ENCODE data around the gene PDE9A. TPM values are rescaled to one million over a fixed set of nuclear protein-coding genes. Genes with fewer than 3 reads are reported as not detected.

PDE9A gene
- total and polyA plus RNA-seq, 2 donors (not counting 3 experiments of a cell fraction or from before 2014, with no cell fraction given): 0.28 to 2.2 TPM

DNA sequence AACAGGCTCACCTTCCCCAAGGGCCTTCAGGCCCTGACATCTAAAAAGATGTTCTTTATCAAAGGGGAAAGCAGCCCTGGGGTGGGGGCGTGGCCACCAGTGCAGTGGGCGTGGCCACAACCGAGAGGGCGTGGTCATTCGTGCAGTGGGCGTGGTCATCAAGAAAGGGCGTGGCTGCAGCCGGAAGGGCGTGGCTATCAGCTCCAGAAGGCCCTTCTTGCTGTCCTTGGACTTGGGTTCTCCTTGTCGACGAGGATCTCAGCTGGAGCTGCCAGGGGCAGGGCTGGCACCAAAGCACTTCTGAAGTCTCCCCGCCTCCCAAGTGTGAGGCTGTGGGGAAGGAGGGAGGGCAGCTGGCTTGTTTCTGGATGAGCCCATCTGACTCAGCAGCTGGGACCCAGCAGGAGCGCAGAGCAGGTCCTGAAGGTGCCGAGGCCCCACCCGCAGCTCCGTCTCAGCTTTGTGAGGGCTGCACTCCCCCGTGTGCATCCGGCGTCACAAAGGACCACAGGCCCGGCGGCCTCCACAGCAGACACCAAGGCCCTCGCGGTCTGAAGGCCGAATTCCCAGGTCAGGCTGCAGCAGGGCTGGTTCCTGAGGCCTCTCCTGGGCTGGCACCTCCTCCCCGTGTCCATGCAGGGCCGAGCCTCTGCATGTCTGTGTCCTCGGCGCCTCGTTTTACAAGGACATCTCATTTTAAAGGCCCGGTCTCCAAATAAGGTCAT lies 12.8 kb downstream of the PDE9A start:
- no peak for FAIRE-seq

More for the DNA sequence above, 12.8 kb downstream of the PDE9A start:
- dilution Hi-C loops (cut with MboI; ENCODE audit: extremely low pct_ligation_motif_present, low sequenced_read_pairs) (no loop called here), intact Hi-C loops (cut with micrococcal nuclease) (no loop called here)
- ChIA-PET CTCF (no interaction called here), POLR2A (no interaction called here)
- Histone ChIP-seq H3K9ac (replicated peaks; ENCODE audit: extremely low read depth, insufficient read depth, low read length) (no peak overlapping the region), H3K9me3 (replicated peaks; ENCODE audit: control insufficient read depth, insufficient read depth, low read length) (no peaks in the 10 kb centered on the region), H4K20me1 (replicated peaks; ENCODE audit: control insufficient read depth, extremely low read depth, insufficient read depth, low read length) (no peaks in the 10 kb centered on the region), H3K4me1 (ENCODE audit: control insufficient read depth, extremely low read depth, insufficient read depth, low read length) (no peaks in the 10 kb centered on the region), H3K36me3 (ENCODE audit: control insufficient read depth in 2 of 2, extremely low read depth in 1 of 2, insufficient read depth in 2 of 2, low read length in 2 of 2) (no peaks in the 10 kb centered on the region), H3K27ac (ENCODE audit: insufficient read depth, low read depth, low read length) (no peak overlapping the region), H3K27me3 (ENCODE audit: control insufficient read depth in 2 of 2, insufficient read depth in 2 of 2, low read length in 2 of 2) (no peaks in the 10 kb centered on the region), H3K9me1 (replicated peaks; ENCODE audit: control insufficient read depth, extremely low read depth, insufficient read depth, low read length) (no peaks in the 10 kb centered on the region), H3K4me3 (replicated peaks in 1 of 3; ENCODE audit: insufficient read depth in 1 of 3, low read depth in 1 of 3, low read length in 3 of 3) (no peak overlapping the region), H3K4me2 (ENCODE audit: insufficient read depth, low read length) (no peak overlapping the region), H2AFZ (ENCODE audit: low read depth, low read length) (no peak overlapping the region), H3K79me2 (ENCODE audit: control insufficient read depth, insufficient read depth, low read length) (no peaks in the 10 kb centered on the region)
- no peak for DNase-seq (ENCODE audit: low read depth, low spot score)
- BruUV-seq (replicated peaks): no TSS peak
- TF ChIP-seq GATA2 (IDR thresholded peaks at IDR 0.05; ENCODE audit: insufficient read depth, insufficient read length, low read depth, low read length) (no peak), EZH2 (IDR thresholded peaks at IDR 0.05; ENCODE audit: borderline replicate concordance, low read depth, low read length, severe bottlenecking) (no peak), JUN (IDR thresholded peaks at IDR 0.05; ENCODE audit: borderline replicate concordance, insufficient read depth, insufficient read length, low read depth) (no peak), POLR2AphosphoS5 (IDR thresholded peaks at IDR 0.05; ENCODE audit: insufficient read depth, low read depth, low read length) (no peak), MYC (IDR thresholded peaks at IDR 0.05; ENCODE audit: low read depth, low read length) (no peak), POLR2A (IDR thresholded peaks at IDR 0.05; ENCODE audit: low read depth, low read length) (no peak), FOS (IDR thresholded peaks at IDR 0.05; ENCODE audit: borderline replicate concordance, insufficient read depth, low read length) (no peak)
- TF ChIP-seq, protein P1, sequence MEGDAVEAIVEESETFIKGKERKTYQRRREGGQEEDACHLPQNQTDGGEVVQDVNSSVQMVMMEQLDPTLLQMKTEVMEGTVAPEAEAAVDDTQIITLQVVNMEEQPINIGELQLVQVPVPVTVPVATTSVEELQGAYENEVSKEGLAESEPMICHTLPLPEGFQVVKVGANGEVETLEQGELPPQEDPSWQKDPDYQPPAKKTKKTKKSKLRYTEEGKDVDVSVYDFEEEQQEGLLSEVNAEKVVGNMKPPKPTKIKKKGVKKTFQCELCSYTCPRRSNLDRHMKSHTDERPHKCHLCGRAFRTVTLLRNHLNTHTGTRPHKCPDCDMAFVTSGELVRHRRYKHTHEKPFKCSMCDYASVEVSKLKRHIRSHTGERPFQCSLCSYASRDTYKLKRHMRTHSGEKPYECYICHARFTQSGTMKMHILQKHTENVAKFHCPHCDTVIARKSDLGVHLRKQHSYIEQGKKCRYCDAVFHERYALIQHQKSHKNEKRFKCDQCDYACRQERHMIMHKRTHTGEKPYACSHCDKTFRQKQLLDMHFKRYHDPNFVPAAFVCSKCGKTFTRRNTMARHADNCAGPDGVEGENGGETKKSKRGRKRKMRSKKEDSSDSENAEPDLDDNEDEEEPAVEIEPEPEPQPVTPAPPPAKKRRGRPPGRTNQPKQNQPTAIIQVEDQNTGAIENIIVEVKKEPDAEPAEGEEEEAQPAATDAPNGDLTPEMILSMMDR (IDR thresholded peaks at IDR 0.05; ENCODE audit: extremely low read depth in 1 of 2, insufficient read depth in 1 of 2, low read depth in 1 of 2, low read length in 2 of 2): no peak
- TF ChIP-seq, protein P2, sequence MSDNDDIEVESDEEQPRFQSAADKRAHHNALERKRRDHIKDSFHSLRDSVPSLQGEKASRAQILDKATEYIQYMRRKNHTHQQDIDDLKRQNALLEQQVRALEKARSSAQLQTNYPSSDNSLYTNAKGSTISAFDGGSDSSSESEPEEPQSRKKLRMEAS (IDR thresholded peaks at IDR 0.05; ENCODE audit: insufficient read depth, insufficient read length): no peak
